ENCODE measurements around the gene GIGYF2. TPM values are rescaled to one million over a fixed set of nuclear protein-coding genes. Genes with fewer than 3 reads are reported as not detected.

The GIGYF2 gene
- total RNA-seq, 1 experiment from 2014 or later = 68.3 TPM

GRCh38 chr2:232802091-232802490, 105.0 kb downstream of the GIGYF2 start:
- Histone ChIP-seq H3K27ac (ENCODE audit: low read length) (no peak overlapping the region), H3K4me1 (ENCODE audit: control insufficient read depth, insufficient read depth, low read length) (no peaks in the 10 kb centered on the region), H3K4me3 (ENCODE audit: low read depth in 2 of 2, low read length in 2 of 2) (no peak overlapping the region), H3K36me3 (ENCODE audit: control insufficient read depth, insufficient read depth, low read length) (peaks cover 12% of the 10 kb centered on the region), H3K9me3 (ENCODE audit: control insufficient read depth, insufficient read depth, low read depth, low read length) (no peaks in the 10 kb centered on the region), H3K27me3 (ENCODE audit: control insufficient read depth, insufficient read depth, low read length) (no peaks in the 10 kb centered on the region)
- CTCF ChIA-PET = no interaction called here
- intact Hi-C loops (cut with micrococcal nuclease; ENCODE audit: unreplicated experiment) (no loop called here), in situ Hi-C loops (cut with HindIII; ENCODE audit: low pct_unique_long_range_greater_than_20kb, low sequenced_read_pairs) (no loop called here)
- POLR2A ChIA-PET = no interaction called here
- no TSS peak for BruUV-seq (replicated peaks)
- DNase-seq (ENCODE audit: low read depth, low spot score) (no peak), ATAC-seq (no peak)
- TF ChIP-seq REST (IDR thresholded peaks at IDR 0.05; ENCODE audit: insufficient read depth in 1 of 2, low read depth in 2 of 2, low read length in 1 of 2) (no peak), CTCF (IDR thresholded peaks at IDR 0.05) (no peak), SIN3A (IDR thresholded peaks at IDR 0.05; ENCODE audit: borderline replicate concordance, insufficient read depth, low read depth, low read length) (no peak), POLR2AphosphoS5 (IDR thresholded peaks at IDR 0.05; ENCODE audit: low read depth, low read length) (no peak), TCF7L2 (IDR thresholded peaks at IDR 0.05; ENCODE audit: low read depth, low read length) (no peak)

GRCh38 chr2:232809349-232810124, 112.4 kb downstream of the GIGYF2 start:
- POLR2A ChIA-PET = no interaction called here
- ATAC-seq = no peak
- CTCF ChIA-PET = no interaction called here
- Histone ChIP-seq H3K27ac (ENCODE audit: low read length) (no peak overlapping the region), H3K4me3 (ENCODE audit: low read depth in 2 of 2, low read length in 2 of 2) (no peak overlapping the region), H3K4me1 (ENCODE audit: control insufficient read depth, insufficient read depth, low read length) (no peaks in the 10 kb centered on the region), H3K9me3 (ENCODE audit: control insufficient read depth, insufficient read depth, low read depth, low read length) (no peaks in the 10 kb centered on the region), H3K27me3 (ENCODE audit: control insufficient read depth, insufficient read depth, low read length) (no peaks in the 10 kb centered on the region), H3K36me3 (ENCODE audit: control insufficient read depth, insufficient read depth, low read length) (peaks cover 50% of the 10 kb centered on the region)
- DNase-seq (ENCODE audit: low read depth, low spot score) = no peak
- no TSS peak for BruUV-seq (replicated peaks)
- intact Hi-C loops (cut with micrococcal nuclease; ENCODE audit: unreplicated experiment) = no loop called here
- in situ Hi-C loops (cut with HindIII; ENCODE audit: low pct_unique_long_range_greater_than_20kb, low sequenced_read_pairs) = no loop called here
- no peak for TF ChIP-seq REST (IDR thresholded peaks at IDR 0.05; ENCODE audit: insufficient read depth in 1 of 2, low read depth in 2 of 2, low read length in 1 of 2)
- peak; percentile 14; the same call in 1 of the 2 replicates for TF ChIP-seq CTCF (IDR thresholded peaks at IDR 0.05)
